ENCODE data around the gene CDRT4.

The CDRT4 gene

GRCh38 chr17:15403276-15403939, 64.0 kb downstream of the CDRT4 start:
- no peaks in the 10 kb centered on the region for H3F3A ChIP-seq (ENCODE audit: insufficient read depth)
- H3K9ac ChIP-seq (ENCODE audit: low read length): no peak overlapping the region
- no peaks in the 10 kb centered on the region for H3K27me3 ChIP-seq (ENCODE audit: low read length)
- TF ChIP-seq, protein P1, sequence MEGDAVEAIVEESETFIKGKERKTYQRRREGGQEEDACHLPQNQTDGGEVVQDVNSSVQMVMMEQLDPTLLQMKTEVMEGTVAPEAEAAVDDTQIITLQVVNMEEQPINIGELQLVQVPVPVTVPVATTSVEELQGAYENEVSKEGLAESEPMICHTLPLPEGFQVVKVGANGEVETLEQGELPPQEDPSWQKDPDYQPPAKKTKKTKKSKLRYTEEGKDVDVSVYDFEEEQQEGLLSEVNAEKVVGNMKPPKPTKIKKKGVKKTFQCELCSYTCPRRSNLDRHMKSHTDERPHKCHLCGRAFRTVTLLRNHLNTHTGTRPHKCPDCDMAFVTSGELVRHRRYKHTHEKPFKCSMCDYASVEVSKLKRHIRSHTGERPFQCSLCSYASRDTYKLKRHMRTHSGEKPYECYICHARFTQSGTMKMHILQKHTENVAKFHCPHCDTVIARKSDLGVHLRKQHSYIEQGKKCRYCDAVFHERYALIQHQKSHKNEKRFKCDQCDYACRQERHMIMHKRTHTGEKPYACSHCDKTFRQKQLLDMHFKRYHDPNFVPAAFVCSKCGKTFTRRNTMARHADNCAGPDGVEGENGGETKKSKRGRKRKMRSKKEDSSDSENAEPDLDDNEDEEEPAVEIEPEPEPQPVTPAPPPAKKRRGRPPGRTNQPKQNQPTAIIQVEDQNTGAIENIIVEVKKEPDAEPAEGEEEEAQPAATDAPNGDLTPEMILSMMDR (IDR thresholded peaks at IDR 0.05; ENCODE audit: insufficient read depth, low read length, poor library complexity, severe bottlenecking): no peak
- no peak for TF ChIP-seq EZH2phosphoT487 (conservative IDR thresholded peaks at IDR 0.05; ENCODE audit: low read length)
- H4K20me1 ChIP-seq (ENCODE audit: low read depth, low read length): no peaks in the 10 kb centered on the region
- no peaks in the 10 kb centered on the region for H3K9me2 ChIP-seq (replicated peaks; ENCODE audit: insufficient read depth, low read length)
- no peak overlapping the region for H3K4me2 ChIP-seq (ENCODE audit: low read depth, low read length, poor library complexity, severe bottlenecking)
- H2AFZ ChIP-seq (ENCODE audit: low read depth, low read length, severe bottlenecking): no peak overlapping the region
- H3K4me3 ChIP-seq (ENCODE audit: insufficient read depth, low read length, poor library complexity, severe bottlenecking): no peak overlapping the region
- H3K79me2 ChIP-seq (ENCODE audit: insufficient read depth, low read length): no peaks in the 10 kb centered on the region
- no peaks in the 10 kb centered on the region for H3K36me3 ChIP-seq (ENCODE audit: low read length)
- no peaks in the 10 kb centered on the region for H3K9me3 ChIP-seq (ENCODE audit: insufficient read depth, low read length)
- H3K27ac ChIP-seq (ENCODE audit: low read depth, low read length): no peak overlapping the region

- no peak overlapping the region for H3K4me2 ChIP-seq (ENCODE audit: low read depth, low read length, poor library complexity, severe bottlenecking)
Observed at GRCh38 chr17:15399443-15399842, 68.0 kb downstream of the CDRT4 start.

GRCh38 chr17:15398736-15399331, 68.6 kb downstream of the CDRT4 start:
- no peak overlapping the region for H3K4me3 ChIP-seq (ENCODE audit: insufficient read depth, low read length, poor library complexity, severe bottlenecking)
- TF ChIP-seq EZH2phosphoT487 (conservative IDR thresholded peaks at IDR 0.05; ENCODE audit: low read length): no peak
- TF ChIP-seq, protein P1 (IDR thresholded peaks at IDR 0.05; ENCODE audit: insufficient read depth, low read length, poor library complexity, severe bottlenecking): no peak

More at GRCh38 chr17:15399443-15399842, 68.0 kb downstream of the CDRT4 start:
- Histone ChIP-seq H3K4me3 (ENCODE audit: insufficient read depth, low read length, poor library complexity, severe bottlenecking) (no peak overlapping the region), H3K9me2 (replicated peaks; ENCODE audit: insufficient read depth, low read length) (no peaks in the 10 kb centered on the region), H4K20me1 (ENCODE audit: low read depth, low read length) (no peaks in the 10 kb centered on the region), H3K27me3 (ENCODE audit: low read length) (no peaks in the 10 kb centered on the region), H3K27ac (ENCODE audit: low read depth, low read length) (no peak overlapping the region), H3K36me3 (ENCODE audit: low read length) (no peaks in the 10 kb centered on the region), H3K79me2 (ENCODE audit: insufficient read depth, low read length) (no peaks in the 10 kb centered on the region), H2AFZ (ENCODE audit: low read depth, low read length, severe bottlenecking) (no peak overlapping the region), H3K9me3 (ENCODE audit: insufficient read depth, low read length) (no peaks in the 10 kb centered on the region), H3F3A (ENCODE audit: insufficient read depth) (no peaks in the 10 kb centered on the region), H3K9ac (ENCODE audit: low read length) (no peak overlapping the region)
- no peak for TF ChIP-seq EZH2phosphoT487 (conservative IDR thresholded peaks at IDR 0.05; ENCODE audit: low read length)
- TF ChIP-seq, protein P1 (IDR thresholded peaks at IDR 0.05; ENCODE audit: insufficient read depth, low read length, poor library complexity, severe bottlenecking): no peak

More at GRCh38 chr17:15398736-15399331, 68.6 kb downstream of the CDRT4 start:
- H3K4me2 ChIP-seq (ENCODE audit: low read depth, low read length, poor library complexity, severe bottlenecking): no peak overlapping the region
- H3K9me3 ChIP-seq (ENCODE audit: insufficient read depth, low read length): no peaks in the 10 kb centered on the region
- H3K36me3 ChIP-seq (ENCODE audit: low read length): no peaks in the 10 kb centered on the region
- H3K79me2 ChIP-seq (ENCODE audit: insufficient read depth, low read length): no peaks in the 10 kb centered on the region
- H3K9me2 ChIP-seq (replicated peaks; ENCODE audit: insufficient read depth, low read length): no peaks in the 10 kb centered on the region
- no peak overlapping the region for H2AFZ ChIP-seq (ENCODE audit: low read depth, low read length, severe bottlenecking)
- H3K9ac ChIP-seq (ENCODE audit: low read length): no peak overlapping the region
- H4K20me1 ChIP-seq (ENCODE audit: low read depth, low read length): no peaks in the 10 kb centered on the region
- no peaks in the 10 kb centered on the region for H3K27me3 ChIP-seq (ENCODE audit: low read length)
- H3F3A ChIP-seq (ENCODE audit: insufficient read depth): no peaks in the 10 kb centered on the region
- H3K27ac ChIP-seq (ENCODE audit: low read depth, low read length): no peak overlapping the region
